Lung microvascular endothelial cell (primary cell): Measurements from ENCODE around the gene FBLN2. TPM values are rescaled to one million over a fixed set of nuclear protein-coding genes. Genes with fewer than 3 reads are reported as not detected.
"Not testable (repeated sequence)": the region's sequence is repeated elsewhere in the genome, so short reads cannot be mapped to it uniquely, and the experiment has no call there.

Experiments
- DNase-seq, 2 donors: peaks; one replicate each; pipeline versions ENCODE4 v3.0.0 to v3.0.0-alpha.2; 2010; ENCODE audit warnings: low read depth in 2 of 2
- total RNA-seq: library from RNA; depleted of rRNA; stranded (reverse); fragments of >200 nt; gene quantifications from 2 replicates; pipeline ENCODE4 v1.2.1, GENCODE V29; 2014

FBLN2 gene
- total RNA-seq, 1 donor from 2014 or later = 10.9 TPM

DNA sequence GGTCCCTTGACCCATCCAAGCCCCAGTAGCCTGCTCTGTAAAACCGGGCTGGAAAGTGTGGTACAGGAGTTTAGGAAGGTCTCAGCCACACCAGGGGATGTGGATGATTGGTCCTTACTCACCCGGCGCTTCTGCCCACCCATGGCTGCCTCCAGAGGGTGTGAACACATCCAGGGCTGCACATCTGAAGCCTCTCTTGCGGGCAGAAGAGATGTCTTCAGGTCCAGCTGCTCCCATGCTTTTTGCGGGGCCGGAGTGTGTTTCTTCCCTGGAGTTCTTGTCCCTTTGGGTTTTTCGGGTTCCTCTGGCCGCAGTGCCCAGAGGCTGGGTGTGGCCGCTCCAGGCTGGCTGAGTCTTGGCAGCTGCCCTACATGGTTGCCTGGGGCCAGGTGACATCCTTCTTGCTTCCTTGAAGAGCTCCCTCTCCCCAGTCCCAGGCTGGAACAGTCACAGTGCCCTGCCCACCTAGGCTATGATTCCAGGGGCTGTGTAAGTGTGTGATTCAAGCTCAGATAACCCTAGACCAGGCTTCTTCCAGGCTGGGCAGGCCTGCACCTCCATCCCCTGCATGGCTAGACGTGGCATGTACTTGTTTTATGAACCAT lies 34.9 kb upstream of the FBLN2 start:
- no peak for DNase-seq

DNA sequence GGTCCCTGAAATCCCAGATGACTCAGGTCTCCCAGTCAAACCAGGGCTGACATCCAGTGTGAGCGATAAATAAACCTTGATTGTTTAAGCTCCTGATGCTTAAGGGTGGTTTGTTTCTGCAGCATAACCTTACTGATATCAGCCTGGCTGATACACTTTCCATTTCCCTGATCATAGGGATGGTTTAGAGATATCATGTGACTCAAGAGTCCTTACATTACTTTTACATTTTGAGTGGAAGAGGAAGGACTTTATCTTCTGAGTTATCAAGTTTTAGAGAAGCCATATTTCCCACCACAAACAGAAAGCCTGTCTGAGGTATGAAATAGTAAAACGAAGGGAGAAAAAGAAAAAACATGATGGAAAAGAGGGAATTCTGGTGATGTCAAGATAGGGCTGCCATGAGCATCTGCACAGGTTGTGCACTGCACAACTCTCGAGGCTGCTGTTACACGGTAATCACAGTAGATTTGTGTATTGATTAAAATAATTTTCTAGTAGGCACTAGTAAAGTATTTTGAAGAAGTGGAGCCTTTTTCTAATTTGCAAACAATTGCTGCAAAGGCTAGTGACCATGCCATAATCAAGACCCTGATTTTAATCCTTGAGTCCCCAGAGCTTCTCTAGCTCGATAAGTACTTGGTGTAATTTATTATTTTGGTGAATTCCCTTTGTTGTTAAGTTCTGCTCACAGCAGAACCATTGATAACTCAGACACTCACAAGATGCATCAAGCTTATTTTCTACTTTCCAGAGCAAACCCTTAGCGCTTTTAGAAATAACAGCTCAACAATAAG lies 34.1 kb upstream of the FBLN2 start:
- no peak for DNase-seq

DNA sequence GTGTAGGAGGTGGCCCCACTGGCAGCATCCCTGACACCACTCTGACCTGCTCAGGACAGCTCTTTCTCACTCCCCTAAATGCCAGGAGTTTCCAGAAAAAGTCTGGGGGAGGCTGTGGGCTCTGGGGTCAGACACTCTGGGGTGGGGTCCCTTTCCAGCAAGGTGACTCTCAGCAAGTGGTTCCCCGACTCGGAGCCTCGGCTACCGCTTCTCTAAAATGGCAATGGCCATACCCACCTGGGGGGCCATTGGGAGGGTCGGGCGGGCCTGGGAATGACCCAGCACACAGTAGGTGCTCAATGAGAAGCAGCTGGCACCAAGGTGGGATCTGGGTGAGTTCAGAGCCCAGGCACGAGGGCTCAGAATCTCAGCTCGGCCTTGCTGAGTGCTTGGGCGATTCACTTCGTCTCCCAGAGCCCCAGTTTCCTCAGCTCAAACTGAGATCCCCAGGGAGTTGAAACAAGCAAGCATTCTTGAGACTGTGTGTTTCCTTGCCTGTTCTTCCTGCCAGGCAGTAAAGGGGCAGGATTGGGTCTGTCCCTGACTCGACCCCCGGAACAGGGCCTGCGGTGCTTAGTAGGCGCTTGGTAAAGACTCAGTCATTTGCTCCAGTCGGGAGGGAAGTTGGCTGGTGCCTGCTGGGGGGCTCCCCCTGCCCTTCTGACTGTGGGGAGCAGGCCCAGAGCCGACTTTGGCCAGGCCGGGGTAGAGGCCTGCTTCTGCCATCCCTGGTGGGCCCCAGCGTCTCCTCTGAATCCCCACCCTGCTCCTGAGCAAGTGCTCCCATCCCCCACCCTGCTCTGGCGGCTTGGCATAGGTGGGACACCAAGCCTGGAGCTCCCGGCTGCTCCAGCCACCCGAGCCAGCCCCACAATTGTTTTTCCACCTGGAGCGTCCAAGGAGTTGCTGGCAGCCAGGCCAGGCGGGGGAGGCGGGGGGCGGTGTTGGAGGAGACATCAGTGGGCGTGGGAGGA lies 32.9 kb upstream of the FBLN2 start:
- DNase-seq = no peak

DNA sequence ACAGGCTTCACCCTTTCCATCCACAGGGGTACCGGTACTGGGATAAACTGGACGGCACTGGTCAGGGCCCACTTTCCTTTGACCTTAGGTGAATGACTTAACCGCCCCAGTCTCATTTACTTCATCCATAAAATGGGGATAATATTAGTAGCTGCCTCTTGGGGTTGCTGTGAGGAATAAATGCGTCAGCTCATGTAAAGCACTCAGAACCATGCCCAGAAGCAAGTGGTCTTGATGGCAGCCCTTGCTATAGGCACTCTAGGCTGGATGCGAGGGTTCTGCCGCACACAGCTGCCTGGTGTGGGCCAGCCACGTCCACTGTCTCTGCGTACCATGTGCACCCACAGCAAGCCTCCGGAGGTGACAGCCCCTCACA lies 32.2 kb upstream of the FBLN2 start:
- no peak for DNase-seq

DNA sequence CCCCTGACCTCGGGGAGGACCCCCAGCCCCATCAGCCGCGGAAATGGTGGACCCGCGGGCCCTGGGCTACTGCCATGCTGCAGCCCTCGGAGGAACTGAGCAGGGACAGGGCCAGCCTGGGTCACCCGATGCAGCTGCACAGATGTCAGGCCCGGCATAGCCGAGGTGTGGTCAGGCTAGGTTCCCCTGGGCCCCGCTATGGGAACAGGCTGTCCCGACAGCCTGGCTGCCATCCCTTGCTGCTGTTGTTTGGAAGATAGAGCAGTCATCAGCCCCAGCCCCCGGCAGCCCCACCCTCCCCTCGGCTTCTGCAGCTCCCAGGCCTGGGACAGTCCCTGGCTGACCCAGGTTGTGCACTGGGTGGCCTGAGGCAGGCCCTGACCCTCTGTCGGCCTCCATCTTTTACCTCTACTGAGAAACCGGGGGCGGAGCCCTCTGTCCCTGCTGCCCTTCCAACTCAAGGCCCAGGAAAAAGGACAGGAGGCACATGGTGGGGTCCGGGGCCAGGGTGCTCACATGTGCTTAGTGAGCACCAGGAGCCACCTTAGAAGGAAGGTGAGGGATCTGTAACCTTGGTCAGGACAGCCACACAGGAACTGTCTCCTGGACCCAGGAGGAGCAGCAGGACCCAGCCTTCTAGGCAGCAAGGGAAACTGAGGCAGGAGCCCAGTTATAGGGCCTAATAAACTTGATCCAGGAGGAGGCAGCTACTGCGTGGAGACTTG lies 31.5 kb upstream of the FBLN2 start:
- DNase-seq = no peak

GRCh38 chr3:13518516-13518953 lies 30.4 kb upstream of the FBLN2 start:
- DNase-seq = no peak

DNA sequence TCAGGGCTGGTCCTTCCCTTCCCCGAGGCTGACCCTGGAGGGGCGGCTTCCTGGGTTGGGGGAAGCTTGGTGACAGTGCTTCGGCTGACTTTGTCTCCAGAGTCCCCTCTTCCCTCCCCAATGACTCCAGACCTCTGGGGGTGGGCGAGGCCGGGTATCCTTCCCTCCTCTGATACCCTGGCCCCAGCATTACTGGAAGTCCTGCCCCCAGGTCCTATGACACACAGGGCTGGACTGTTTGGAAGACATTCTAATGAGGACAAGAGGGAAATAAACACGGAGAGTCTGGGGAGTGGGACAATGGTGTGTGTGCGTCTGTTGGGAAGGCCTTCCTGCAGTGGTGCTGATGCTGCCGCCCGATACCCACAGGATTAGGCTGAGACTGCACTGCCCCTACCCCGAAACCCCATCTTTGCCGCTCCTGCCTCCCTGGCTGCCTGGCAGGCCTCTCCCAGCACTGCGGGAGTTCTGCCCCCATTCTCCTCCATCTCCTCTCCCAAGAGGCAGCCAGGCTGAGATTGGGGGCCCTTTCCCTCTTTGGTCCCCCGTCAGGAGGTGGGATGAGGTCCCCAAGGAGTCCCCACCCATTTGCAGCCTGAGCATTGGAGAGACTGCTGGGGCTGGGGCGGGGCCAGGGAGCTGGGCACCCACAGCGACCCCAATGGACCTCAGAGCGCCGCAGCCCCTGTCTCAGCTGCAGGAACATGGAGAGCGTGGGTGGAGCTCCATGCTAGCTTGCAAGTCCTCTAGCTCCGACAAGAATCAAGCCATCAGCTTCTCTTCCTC lies 29.7 kb upstream of the FBLN2 start:
- DNase-seq = no peak

GRCh38 chr3:13520326-13520880 lies 28.5 kb upstream of the FBLN2 start:
- no peak for DNase-seq

GRCh38 chr3:13521309-13521708 lies 27.6 kb upstream of the FBLN2 start:
- no peak for DNase-seq

DNA sequence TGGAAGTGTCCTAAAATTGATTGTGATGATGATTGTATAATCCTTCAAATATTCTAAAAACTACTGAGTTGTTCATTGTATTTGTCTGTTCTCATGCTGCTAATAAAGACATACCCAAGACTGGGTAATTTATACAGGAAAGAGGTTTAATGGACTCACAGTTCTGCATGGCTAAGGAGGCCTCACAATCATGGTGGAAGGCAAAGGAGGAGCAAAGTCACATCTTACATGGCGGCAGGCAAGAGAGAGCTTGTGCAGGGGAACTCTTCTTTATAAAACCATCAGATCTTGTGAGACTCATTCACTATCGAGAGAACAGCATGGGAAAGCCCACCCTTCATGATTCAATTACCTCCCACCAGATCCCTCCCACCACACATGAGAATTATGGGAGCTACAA lies 27.2 kb upstream of the FBLN2 start:
- not testable (repeated sequence) for DNase-seq

- no peak for DNase-seq
Measured at GRCh38 chr3:13522236-13522635, 26.7 kb upstream of the FBLN2 start.

DNA sequence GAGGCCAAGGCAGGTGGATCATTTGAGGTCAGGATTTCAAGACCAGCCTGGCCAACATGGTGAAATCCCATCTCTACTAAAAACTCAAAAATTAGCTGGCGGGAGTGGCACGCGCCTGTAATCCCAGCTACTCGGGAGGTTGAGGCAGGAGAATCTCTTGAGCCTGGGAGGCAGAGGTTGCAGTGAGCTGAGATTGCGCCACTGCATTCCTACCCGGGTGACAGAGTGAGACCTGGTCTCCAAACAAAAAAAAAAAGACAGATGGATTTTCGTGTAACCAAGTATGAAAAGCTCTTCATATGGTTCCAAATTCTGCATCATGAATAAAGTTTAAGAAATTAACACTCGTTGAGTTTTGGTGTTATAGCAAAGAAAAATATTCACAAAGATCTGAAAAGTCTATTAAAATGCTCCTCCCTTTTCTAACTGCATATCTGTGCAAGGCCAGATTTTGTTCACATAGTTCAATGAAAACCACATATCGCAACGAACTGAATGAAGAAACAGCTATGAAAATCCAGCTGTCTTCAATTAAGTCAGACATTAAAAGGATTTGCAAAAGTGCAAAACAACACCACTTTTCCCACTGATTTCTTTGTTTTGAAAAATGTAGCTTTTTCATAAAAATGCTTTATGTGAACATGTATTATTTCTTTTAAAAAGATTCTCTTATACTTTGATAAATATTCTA lies 23.8 kb upstream of the FBLN2 start:
- no peak for DNase-seq

DNA sequence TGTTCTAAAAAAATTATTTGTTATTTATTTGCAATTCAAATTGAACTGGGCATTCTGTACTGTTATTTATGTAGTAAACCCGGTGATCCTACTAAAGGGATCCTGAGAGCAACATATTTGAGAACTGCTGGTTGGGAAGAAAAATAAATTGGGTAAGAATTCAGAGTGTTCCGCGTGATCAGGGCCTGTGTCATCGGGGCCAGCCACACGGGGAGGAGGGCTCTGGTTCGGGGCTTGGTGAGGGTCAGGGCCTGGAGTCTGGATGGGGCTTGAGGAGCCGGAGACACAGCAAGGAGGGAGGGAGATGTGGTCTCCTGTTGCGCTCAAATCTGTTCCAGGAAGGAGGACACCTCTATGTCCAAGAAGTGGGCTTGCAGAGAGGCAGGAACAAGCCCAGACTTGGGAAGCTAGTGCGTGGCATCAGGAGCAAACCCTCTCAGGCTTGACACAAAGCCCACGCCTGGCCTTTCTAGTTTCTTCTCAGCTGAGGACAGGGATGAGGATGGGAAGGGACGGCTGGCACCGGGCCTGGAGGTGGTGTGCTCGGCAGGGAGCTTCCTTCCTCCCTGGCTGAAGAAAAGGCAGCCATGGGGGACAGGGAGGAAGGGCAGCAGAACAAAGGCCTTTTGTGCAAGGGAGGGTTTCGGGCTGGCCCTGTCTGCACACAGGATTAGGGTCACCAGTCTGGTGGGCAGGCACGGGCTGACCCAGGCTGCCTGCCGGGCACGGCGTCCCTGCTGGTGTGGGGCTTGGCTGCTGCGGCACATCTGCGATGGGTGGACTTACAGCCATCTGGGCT lies 22.9 kb upstream of the FBLN2 start:
- DNase-seq = no peak

GRCh38 chr3:13526626-13526949 lies 22.3 kb upstream of the FBLN2 start:
- no peak for DNase-seq

GRCh38 chr3:13528217-13528867 lies 20.6 kb upstream of the FBLN2 start:
- DNase-seq = no peak

DNA sequence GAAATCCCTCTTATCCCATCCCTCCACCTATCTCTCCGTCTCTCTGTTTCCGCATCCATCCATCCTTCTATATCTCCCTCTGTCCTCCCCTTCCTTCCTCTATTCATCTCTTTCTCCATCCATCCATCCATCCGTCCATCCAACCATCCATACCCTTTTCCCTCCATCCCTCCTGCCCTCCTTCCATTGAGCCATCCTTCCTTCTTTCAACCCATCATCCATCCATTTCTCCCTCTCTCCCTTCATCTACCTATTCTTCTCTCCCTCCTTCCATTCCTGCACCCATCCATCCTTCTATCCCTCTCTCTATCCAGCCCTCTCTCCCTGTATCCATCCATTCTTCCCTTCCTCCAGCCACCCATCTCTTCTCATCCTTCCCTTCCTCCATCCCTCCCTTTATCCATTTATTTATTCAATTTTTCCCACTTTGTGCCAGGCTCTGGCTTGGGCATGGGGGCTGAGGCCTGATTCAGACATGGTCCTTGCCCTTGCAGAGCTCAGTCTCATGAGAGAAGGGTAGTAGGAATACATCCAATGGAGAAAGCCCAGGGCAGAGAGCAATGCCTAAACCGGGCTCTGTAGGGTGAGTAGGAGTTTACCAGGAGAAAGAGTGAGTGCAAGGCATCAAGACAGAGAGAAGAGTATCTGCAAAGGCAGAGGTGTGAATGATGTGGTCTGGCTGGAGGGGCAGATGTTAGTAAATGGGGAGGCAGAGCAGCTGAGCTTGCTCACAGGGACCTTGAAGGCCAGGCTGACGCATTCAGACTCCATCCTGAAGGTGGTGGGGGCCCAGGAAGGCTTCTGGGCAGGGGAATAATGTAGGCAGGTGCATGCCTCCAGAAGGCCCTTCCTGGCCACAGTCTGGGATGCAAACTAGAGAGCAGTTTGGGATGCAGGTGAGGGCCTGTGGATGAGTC lies 19.5 kb upstream of the FBLN2 start:
- no peak for DNase-seq

DNA sequence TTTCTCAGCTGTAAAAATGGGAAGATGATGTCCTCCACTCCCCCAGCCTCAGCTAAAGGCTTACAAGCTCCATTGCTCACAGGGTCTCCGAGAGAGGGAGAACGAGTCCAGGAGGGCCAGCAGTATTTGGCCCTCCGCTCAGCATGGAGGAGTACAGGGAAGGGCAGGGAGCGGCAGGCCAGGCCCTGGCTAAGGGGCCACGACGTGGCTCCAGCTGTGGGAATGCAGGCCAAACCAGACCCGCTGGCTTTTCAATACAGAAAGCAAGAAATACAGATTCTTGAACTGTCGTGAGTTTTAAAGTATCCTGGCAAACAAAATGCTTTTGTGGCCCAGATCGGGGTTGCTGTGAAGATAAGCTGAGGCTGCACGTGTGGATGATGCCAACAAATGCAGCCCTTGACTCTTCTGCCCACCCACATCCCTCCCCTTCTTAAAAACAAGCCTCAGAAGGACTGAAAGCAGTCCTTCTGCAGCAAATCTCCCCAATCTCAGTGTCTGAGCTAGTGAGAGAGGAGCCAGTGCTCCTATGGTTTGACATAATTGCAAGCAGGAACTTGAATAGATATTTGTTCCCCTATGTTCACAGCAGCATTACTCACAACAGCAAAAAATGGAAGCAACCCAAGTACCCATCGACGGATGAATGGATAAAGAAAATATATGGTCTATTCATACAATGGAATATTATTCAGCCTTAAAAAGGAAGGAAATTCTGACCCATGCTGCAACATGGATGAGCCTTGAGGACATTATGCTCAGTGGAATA lies 18.5 kb upstream of the FBLN2 start:
- no peak for DNase-seq
